OCI-LY1 (cell line): ENCODE data around the gene PARVA.

ENCODE experiments used
- EZH2 ChIP-seq: fragments of 200-600 bp; sonication (generic), shearing (Covaris generic); IDR thresholded peaks from 2 replicates; pipeline ENCODE4 v1.8.0; 2017; ENCODE audit warnings: borderline replicate concordance, mixed run types, mild to moderate bottlenecking, antibody characterized with exemption, low read length, moderate library complexity, mixed read lengths
- TF ChIP-seq, protein P1 (sequence below): fragments of 200-600 bp; sonication (generic), shearing (Covaris generic); IDR thresholded peaks from 2 replicates; pipeline ENCODE4 v1.5.1; 2017; ENCODE audit warnings: mild to moderate bottlenecking, antibody characterized with exemption, low read length, moderate library complexity, mixed read lengths

DNA sequence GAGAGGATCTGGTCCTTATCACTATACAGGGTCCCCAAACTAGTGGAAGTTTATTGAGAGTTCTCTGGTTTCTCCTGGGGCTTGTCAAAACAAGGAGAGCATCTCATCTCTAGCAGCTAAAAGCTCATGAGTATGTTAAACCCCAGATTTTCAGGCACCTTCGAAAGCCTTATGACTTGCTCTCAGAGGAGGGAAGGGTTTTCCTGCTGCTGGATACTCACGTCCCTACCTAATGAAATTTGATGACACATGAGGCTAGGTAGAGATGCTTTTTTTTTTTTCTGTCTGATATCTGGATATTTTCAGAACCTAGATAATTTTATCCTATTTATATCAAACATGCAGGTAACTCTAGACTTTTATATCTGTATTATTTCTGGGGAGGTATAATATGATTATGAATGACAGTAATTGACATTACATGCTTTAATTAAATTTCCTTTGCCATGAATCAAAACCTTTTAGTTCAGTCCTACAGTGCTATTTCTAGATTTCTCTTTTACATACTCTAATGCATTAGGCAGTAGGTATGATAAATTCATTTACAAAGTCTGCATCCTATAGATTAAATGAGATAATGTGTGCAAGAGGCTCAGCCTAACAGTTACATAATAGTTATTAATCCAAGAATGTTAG is 73.9 kb downstream of the PARVA start:
- no peak for TF ChIP-seq EZH2
- TF ChIP-seq, protein P1, sequence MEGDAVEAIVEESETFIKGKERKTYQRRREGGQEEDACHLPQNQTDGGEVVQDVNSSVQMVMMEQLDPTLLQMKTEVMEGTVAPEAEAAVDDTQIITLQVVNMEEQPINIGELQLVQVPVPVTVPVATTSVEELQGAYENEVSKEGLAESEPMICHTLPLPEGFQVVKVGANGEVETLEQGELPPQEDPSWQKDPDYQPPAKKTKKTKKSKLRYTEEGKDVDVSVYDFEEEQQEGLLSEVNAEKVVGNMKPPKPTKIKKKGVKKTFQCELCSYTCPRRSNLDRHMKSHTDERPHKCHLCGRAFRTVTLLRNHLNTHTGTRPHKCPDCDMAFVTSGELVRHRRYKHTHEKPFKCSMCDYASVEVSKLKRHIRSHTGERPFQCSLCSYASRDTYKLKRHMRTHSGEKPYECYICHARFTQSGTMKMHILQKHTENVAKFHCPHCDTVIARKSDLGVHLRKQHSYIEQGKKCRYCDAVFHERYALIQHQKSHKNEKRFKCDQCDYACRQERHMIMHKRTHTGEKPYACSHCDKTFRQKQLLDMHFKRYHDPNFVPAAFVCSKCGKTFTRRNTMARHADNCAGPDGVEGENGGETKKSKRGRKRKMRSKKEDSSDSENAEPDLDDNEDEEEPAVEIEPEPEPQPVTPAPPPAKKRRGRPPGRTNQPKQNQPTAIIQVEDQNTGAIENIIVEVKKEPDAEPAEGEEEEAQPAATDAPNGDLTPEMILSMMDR: no peak
